Femur (tissue), 1 donor: ENCODE data around the gene TSR3.
A peak's percentile ranks its signal among the peaks of the same experiment; 100 is the strongest.

Experiments used
- DNase-seq: peaks from one replicate; pipeline ENCODE4 v3.0.0-alpha.2; 2017

The TSR3 gene

GRCh38 chr16:1351582-1352362 lies at the start of gene TSR3, which contains the start of gene GNPTG:
Gene TSR3 (minus strand): TSS chr16:1351878. CDS start chr16:1351804, 74 bp downstream.
Gene GNPTG (plus strand): TSS chr16:1351931. CDS start chr16:1351966, 35 bp downstream.
- peak; percentile 88 for DNase-seq

GRCh38 chr16:1401061-1401757 lies 49.5 kb upstream of the TSR3 start:
- DNase-seq = no peak

GRCh38 chr16:1398826-1399581 lies 47.3 kb upstream of the TSR3 start:
- DNase-seq = no peak

GRCh38 chr16:1398351-1398750 lies 46.7 kb upstream of the TSR3 start:
- DNase-seq = no peak

- DNase-seq = no peak
These were observed 46.1 kb upstream of the TSR3 start for GRCh38 chr16:1397779-1398178.

- no peak for DNase-seq
These were observed 43.9 kb upstream of the TSR3 start for GRCh38 chr16:1395444-1396031.

- DNase-seq = no peak
These were observed 42.8 kb upstream of the TSR3 start for GRCh38 chr16:1394367-1394951.

GRCh38 chr16:1393613-1394176 lies 42.0 kb upstream of the TSR3 start:
- no peak for DNase-seq

GRCh38 chr16:1392826-1393225 lies 41.1 kb upstream of the TSR3 start:
- DNase-seq = no peak

- no peak for DNase-seq
These were observed 38.6 kb upstream of the TSR3 start for GRCh38 chr16:1390239-1390779.

GRCh38 chr16:1389762-1390161 lies 38.1 kb upstream of the TSR3 start:
- DNase-seq = no peak

- DNase-seq = no peak
These were observed 35.7 kb upstream of the TSR3 start for GRCh38 chr16:1387331-1387730.

- DNase-seq = no peak
These were observed 33.6 kb upstream of the TSR3 start for GRCh38 chr16:1385232-1385631.

GRCh38 chr16:1383556-1383955 lies 31.9 kb upstream of the TSR3 start:
- DNase-seq = no peak

GRCh38 chr16:1381612-1382406 lies 30.1 kb upstream of the TSR3 start:
- DNase-seq = peak; percentile 14

GRCh38 chr16:1380195-1380594 lies 28.5 kb upstream of the TSR3 start:
- peak; percentile 11 for DNase-seq

GRCh38 chr16:1379304-1380076 lies 27.8 kb upstream of the TSR3 start:
- DNase-seq = peak; percentile 59

- DNase-seq = peak; percentile 68
These were observed 27.2 kb upstream of the TSR3 start for GRCh38 chr16:1378804-1379303.

- DNase-seq = no peak
These were observed 26.6 kb upstream of the TSR3 start for GRCh38 chr16:1378087-1378803.
